H1 (cell line): Measurements from ENCODE around the gene SLC35A2. TPM values are rescaled to one million over a fixed set of nuclear protein-coding genes. Genes with fewer than 3 reads are reported as not detected.

ENCODE experiments used
- ASH2L ChIP-seq: fragments of 200-600, 300-600 bp; sonication (generic); IDR thresholded peaks from one replicate; pipeline ENCODE4 v1.7.1; 2017; ENCODE audit warnings: low read length
- ATF3 ChIP-seq: IDR thresholded peaks from 2 replicates; pipeline ENCODE4 v1.6.1; 2011; ENCODE audit warnings: low read depth, mild to moderate bottlenecking, low read length; ENCODE audit not compliant: insufficient read depth
- CREB1 ChIP-seq: IDR thresholded peaks from 2 replicates; pipeline ENCODE4 v1.6.1; 2012; ENCODE audit warnings: inconsistent platforms
- EP300 ChIP-seq, 2 experiments: IDR thresholded peaks; 1 replicate in 1 of 2; 2 replicates in 1 of 2; pipeline ENCODE4 v1.6.1; 2011 to 2012; ENCODE audit warnings: low read depth in 2 of 2, low read length in 2 of 2, mild to moderate bottlenecking in 2 of 2, borderline replicate concordance in 1 of 2, inconsistent platforms in 1 of 2, moderate library complexity in 1 of 2
- HDAC6 ChIP-seq: IDR thresholded peaks from one replicate; pipeline ENCODE4 v1.7.1; 2012; ENCODE audit warnings: low read depth, mild to moderate bottlenecking, inconsistent platforms, low read length, moderate library complexity
- SIRT6 ChIP-seq: IDR thresholded peaks from one replicate; pipeline ENCODE4 v1.7.1; 2012; ENCODE audit warnings: low read length, inconsistent platforms
- TBP ChIP-seq: IDR thresholded peaks from 2 replicates; pipeline ENCODE4 v1.6.1; 2011; ENCODE audit warnings: low read depth, low read length, improper control_type of control experiment
- polyA plus RNA-seq, 7 experiments: library from polyadenylated mRNA; depleted of rRNA in 3 of 7; stranded (reverse) in 5 of 7; unstranded in 2 of 7; fragments of >200 nt in 5 of 7; fragments of 200-250 nt in 2 of 7; gene quantifications; 1 replicate in 5 of 7; 2 replicates in 1 of 7; 4 replicates in 1 of 7; pipeline versions ENCODE4 v1.2.1 to v1.2.3, GENCODE V29; 2011 to 2013; ENCODE audit warnings: missing spikeins in 2 of 7, mixed read lengths in 2 of 7
- total RNA-seq: library from RNA; stranded (reverse); fragmentation: NEBNext Ultra II Directional; extraction: Animal tissue kit (Norgen Biotek cat#: 25700); gene quantifications from 2 replicates; pipeline ENCODE4 v1.2.1, GENCODE V29; 2021
- TF ChIP-seq, protein P1 (sequence below): fragments of 300-600 bp; sonication (generic); IDR thresholded peaks from 2 replicates; pipeline ENCODE4 v1.7.1; 2012; ENCODE audit warnings: low read length, moderate library complexity, mild to moderate bottlenecking, inconsistent platforms; ENCODE audit not compliant: insufficient replicate concordance
- TF ChIP-seq, protein P2 (sequence below): IDR thresholded peaks from 2 replicates; pipeline ENCODE4 v1.6.1; 2012; ENCODE audit warnings: inconsistent platforms

The SLC35A2 gene
- total and polyA plus RNA-seq, 2 of the 8 experiments (the other 6 are each of a cell fraction or from before 2014, with no cell fraction given), result 21.4 to 48.3 TPM

DNA sequence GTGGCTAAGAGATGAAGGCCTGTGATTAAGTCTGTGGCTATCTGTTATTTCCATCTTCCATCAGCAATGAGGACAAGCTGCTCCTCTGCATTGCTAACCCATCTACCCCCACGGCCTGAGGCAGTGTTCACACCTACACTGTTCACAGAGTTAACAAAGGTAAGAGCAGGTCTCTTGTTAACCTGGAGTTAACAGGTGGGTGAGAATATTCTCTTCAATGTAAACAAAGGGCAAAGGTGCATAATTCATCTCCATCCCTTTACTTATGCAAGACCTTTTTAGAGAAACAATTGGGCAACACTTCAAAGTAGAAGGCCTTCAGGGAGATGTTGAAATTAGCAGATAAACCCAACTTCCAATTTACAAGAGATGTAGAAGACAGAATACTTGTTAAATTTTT, 2.8 kb downstream of the SLC35A2 start (continued):
- TF ChIP-seq, protein P1, sequence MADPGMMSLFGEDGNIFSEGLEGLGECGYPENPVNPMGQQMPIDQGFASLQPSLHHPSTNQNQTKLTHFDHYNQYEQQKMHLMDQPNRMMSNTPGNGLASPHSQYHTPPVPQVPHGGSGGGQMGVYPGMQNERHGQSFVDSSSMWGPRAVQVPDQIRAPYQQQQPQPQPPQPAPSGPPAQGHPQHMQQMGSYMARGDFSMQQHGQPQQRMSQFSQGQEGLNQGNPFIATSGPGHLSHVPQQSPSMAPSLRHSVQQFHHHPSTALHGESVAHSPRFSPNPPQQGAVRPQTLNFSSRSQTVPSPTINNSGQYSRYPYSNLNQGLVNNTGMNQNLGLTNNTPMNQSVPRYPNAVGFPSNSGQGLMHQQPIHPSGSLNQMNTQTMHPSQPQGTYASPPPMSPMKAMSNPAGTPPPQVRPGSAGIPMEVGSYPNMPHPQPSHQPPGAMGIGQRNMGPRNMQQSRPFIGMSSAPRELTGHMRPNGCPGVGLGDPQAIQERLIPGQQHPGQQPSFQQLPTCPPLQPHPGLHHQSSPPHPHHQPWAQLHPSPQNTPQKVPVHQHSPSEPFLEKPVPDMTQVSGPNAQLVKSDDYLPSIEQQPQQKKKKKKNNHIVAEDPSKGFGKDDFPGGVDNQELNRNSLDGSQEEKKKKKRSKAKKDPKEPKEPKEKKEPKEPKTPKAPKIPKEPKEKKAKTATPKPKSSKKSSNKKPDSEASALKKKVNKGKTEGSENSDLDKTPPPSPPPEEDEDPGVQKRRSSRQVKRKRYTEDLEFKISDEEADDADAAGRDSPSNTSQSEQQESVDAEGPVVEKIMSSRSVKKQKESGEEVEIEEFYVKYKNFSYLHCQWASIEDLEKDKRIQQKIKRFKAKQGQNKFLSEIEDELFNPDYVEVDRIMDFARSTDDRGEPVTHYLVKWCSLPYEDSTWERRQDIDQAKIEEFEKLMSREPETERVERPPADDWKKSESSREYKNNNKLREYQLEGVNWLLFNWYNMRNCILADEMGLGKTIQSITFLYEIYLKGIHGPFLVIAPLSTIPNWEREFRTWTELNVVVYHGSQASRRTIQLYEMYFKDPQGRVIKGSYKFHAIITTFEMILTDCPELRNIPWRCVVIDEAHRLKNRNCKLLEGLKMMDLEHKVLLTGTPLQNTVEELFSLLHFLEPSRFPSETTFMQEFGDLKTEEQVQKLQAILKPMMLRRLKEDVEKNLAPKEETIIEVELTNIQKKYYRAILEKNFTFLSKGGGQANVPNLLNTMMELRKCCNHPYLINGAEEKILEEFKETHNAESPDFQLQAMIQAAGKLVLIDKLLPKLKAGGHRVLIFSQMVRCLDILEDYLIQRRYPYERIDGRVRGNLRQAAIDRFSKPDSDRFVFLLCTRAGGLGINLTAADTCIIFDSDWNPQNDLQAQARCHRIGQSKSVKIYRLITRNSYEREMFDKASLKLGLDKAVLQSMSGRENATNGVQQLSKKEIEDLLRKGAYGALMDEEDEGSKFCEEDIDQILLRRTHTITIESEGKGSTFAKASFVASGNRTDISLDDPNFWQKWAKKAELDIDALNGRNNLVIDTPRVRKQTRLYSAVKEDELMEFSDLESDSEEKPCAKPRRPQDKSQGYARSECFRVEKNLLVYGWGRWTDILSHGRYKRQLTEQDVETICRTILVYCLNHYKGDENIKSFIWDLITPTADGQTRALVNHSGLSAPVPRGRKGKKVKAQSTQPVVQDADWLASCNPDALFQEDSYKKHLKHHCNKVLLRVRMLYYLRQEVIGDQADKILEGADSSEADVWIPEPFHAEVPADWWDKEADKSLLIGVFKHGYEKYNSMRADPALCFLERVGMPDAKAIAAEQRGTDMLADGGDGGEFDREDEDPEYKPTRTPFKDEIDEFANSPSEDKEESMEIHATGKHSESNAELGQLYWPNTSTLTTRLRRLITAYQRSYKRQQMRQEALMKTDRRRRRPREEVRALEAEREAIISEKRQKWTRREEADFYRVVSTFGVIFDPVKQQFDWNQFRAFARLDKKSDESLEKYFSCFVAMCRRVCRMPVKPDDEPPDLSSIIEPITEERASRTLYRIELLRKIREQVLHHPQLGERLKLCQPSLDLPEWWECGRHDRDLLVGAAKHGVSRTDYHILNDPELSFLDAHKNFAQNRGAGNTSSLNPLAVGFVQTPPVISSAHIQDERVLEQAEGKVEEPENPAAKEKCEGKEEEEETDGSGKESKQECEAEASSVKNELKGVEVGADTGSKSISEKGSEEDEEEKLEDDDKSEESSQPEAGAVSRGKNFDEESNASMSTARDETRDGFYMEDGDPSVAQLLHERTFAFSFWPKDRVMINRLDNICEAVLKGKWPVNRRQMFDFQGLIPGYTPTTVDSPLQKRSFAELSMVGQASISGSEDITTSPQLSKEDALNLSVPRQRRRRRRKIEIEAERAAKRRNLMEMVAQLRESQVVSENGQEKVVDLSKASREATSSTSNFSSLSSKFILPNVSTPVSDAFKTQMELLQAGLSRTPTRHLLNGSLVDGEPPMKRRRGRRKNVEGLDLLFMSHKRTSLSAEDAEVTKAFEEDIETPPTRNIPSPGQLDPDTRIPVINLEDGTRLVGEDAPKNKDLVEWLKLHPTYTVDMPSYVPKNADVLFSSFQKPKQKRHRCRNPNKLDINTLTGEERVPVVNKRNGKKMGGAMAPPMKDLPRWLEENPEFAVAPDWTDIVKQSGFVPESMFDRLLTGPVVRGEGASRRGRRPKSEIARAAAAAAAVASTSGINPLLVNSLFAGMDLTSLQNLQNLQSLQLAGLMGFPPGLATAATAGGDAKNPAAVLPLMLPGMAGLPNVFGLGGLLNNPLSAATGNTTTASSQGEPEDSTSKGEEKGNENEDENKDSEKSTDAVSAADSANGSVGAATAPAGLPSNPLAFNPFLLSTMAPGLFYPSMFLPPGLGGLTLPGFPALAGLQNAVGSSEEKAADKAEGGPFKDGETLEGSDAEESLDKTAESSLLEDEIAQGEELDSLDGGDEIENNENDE, result no peak
- TF ChIP-seq ASH2L (no peak), SIRT6 (no peak), HDAC6 (no peak), ATF3 (no peak), EP300 (IDR thresholded peaks at IDR 0.05; ENCODE audit: borderline replicate concordance in 1 of 2, low read depth in 2 of 2, low read length in 2 of 2) (no peak), TBP (no peak), CREB1 (no peak)
- TF ChIP-seq, protein P2, sequence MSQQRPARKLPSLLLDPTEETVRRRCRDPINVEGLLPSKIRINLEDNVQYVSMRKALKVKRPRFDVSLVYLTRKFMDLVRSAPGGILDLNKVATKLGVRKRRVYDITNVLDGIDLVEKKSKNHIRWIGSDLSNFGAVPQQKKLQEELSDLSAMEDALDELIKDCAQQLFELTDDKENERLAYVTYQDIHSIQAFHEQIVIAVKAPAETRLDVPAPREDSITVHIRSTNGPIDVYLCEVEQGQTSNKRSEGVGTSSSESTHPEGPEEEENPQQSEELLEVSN, result no peak
